NCI-H187 treated with DMSO at 0.1 percent for 48 hours (cell line): ENCODE measurements around the gene RBSN.
"Not testable (repeated sequence)": the region's sequence is repeated elsewhere in the genome, so short reads cannot be mapped to it uniquely, and the experiment has no call there.

ENCODE experiments used
- DNase-seq: peaks from one replicate; lab custom pipeline; 2025; lab: John Stamatoyannopoulos, UW

The RBSN gene

GRCh38 chr3:15098503-15099363 lies at the start of gene RBSN:
TSS of gene RBSN (minus strand) at chr3:15099148. CDS start at chr3:15096120, 3,028 bp downstream.
- DNase-seq, result peak; percentile 23

GRCh38 chr3:15148614-15149013 lies 49.7 kb upstream of the RBSN start:
- no peak for DNase-seq

GRCh38 chr3:15136885-15137284 lies 37.9 kb upstream of the RBSN start:
- DNase-seq, result not testable (repeated sequence)

GRCh38 chr3:15134968-15135367 lies 36.0 kb upstream of the RBSN start:
- DNase-seq, result not testable (repeated sequence)

GRCh38 chr3:15128403-15128802 lies 29.5 kb upstream of the RBSN start:
- DNase-seq, result not testable (repeated sequence)

GRCh38 chr3:15126975-15127374 lies 28.0 kb upstream of the RBSN start:
- not testable (repeated sequence) for DNase-seq

GRCh38 chr3:15122398-15122797 lies 23.4 kb upstream of the RBSN start:
- no peak for DNase-seq

GRCh38 chr3:15121936-15122335 lies 23.0 kb upstream of the RBSN start:
- no peak for DNase-seq

GRCh38 chr3:15120986-15121385 lies 22.0 kb upstream of the RBSN start:
- DNase-seq, result no peak

GRCh38 chr3:15117011-15117410 lies 18.1 kb upstream of the RBSN start:
- no peak for DNase-seq

GRCh38 chr3:15116032-15116669 lies 17.2 kb upstream of the RBSN start:
- no peak for DNase-seq

- DNase-seq, result no peak
Measured at GRCh38 chr3:15114466-15115358, 15.8 kb upstream of the RBSN start.

- no peak for DNase-seq
Measured at GRCh38 chr3:15113884-15114283, 14.9 kb upstream of the RBSN start.

GRCh38 chr3:15113471-15113870 lies 14.5 kb upstream of the RBSN start:
- no peak for DNase-seq

- DNase-seq, result no peak
Measured at GRCh38 chr3:15112011-15112410, 13.1 kb upstream of the RBSN start.

- no peak for DNase-seq
Measured at GRCh38 chr3:15110206-15110605, 11.3 kb upstream of the RBSN start.

- DNase-seq, result no peak
Measured at GRCh38 chr3:15108869-15109268, 9.9 kb upstream of the RBSN start.

GRCh38 chr3:15108082-15108545 lies 9.2 kb upstream of the RBSN start:
- DNase-seq, result no peak

GRCh38 chr3:15107075-15107947 lies 8.4 kb upstream of the RBSN start:
- DNase-seq, result no peak

GRCh38 chr3:15102836-15103235 lies 3.9 kb upstream of the RBSN start:
- DNase-seq, result no peak

GRCh38 chr3:15102256-15102655 lies 3.3 kb upstream of the RBSN start:
- no peak for DNase-seq
